Skeletal muscle tissue (tissue), 4 donors: ENCODE data around the gene ZNF598. TPM values are rescaled to one million over a fixed set of nuclear protein-coding genes. Genes with fewer than 3 reads are reported as not detected.

Source experiments
- H3K27ac ChIP-seq: one replicate; pipeline ENCODE4 v1.7.0; 2013; ENCODE audit warnings: mild to moderate bottlenecking, low read depth, low read length, inconsistent platforms
- H3K27me3 ChIP-seq, 3 donors: one replicate each; pipeline ENCODE4 v1.7.0; 2013; ENCODE audit warnings: low read length in 3 of 3; ENCODE audit not compliant: control insufficient read depth in 3 of 3, insufficient read depth in 3 of 3
- H3K36me3 ChIP-seq, 3 donors: one replicate each; pipeline ENCODE4 v1.7.0; 2013; ENCODE audit warnings: low read length in 3 of 3; ENCODE audit not compliant: control insufficient read depth in 3 of 3, insufficient read depth in 3 of 3
- H3K4me1 ChIP-seq, 3 donors: one replicate each; pipeline ENCODE4 v1.7.0; 2013; ENCODE audit warnings: low read length in 3 of 3, mild to moderate bottlenecking in 3 of 3; ENCODE audit not compliant: control insufficient read depth in 3 of 3, insufficient read depth in 3 of 3
- H3K4me3 ChIP-seq, 3 donors: one replicate each; pipeline ENCODE4 v1.7.0; 2013; ENCODE audit warnings: low read length in 3 of 3
- H3K9ac ChIP-seq, 3 donors: one replicate each; pipeline ENCODE4 v1.7.0; 2013; ENCODE audit warnings: low read length in 3 of 3, mild to moderate bottlenecking in 3 of 3, moderate library complexity in 2 of 3, low read depth in 1 of 3
- H3K9me3 ChIP-seq, 3 donors: one replicate each; pipeline ENCODE4 v1.7.0; 2013; ENCODE audit warnings: low read length in 3 of 3; ENCODE audit not compliant: control insufficient read depth in 3 of 3
- total RNA-seq: library from RNA; depleted of rRNA; stranded (reverse); fragments of >200 nt; gene quantifications from one replicate; pipeline ENCODE4 v1.2.3, GENCODE V29; 2014
- donor health status: Osteomylitis.

The ZNF598 gene
- total RNA-seq, 1 donor from 2014 or later, result 4.7 TPM

DNA sequence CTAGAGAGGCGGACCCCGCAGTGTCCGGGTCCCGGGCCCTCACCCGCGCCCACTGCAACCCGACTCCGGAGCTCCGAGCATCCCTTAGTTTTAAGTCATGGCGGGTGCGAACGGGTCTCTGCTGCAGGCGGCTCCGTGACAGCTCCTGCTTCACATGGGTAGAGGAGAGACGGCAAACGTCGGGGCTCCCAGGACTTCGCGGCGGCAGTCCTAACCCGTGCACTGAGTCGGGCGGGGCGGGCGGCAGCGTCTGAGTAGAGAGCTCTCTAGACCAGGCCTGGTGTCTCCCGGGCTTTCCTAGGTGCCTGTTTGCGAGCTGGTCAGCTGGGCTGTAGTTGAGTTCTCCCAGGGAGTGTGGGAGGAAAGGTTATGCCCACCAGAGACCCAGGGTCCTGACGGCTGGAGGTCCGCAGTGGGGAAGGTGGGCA, 38.5 kb upstream of the ZNF598 start:
- Histone ChIP-seq H3K4me3 (peak overlapping the region; percentile 73 to 88 (median 85)), H3K9me3 (no peaks in the 10 kb centered on the region), H3K36me3 (peaks cover 15 to 19% (median 18%) of the 10 kb centered on the region in 3 donors), H3K27me3 (no peaks in the 10 kb centered on the region), H3K27ac (peak overlapping the region; percentile 25), H3K9ac (peak overlapping the region; percentile 77 to 88 (median 86)), H3K4me1 (peaks cover 23 to 44% (median 34%) of the 10 kb centered on the region in 3 donors)

DNA sequence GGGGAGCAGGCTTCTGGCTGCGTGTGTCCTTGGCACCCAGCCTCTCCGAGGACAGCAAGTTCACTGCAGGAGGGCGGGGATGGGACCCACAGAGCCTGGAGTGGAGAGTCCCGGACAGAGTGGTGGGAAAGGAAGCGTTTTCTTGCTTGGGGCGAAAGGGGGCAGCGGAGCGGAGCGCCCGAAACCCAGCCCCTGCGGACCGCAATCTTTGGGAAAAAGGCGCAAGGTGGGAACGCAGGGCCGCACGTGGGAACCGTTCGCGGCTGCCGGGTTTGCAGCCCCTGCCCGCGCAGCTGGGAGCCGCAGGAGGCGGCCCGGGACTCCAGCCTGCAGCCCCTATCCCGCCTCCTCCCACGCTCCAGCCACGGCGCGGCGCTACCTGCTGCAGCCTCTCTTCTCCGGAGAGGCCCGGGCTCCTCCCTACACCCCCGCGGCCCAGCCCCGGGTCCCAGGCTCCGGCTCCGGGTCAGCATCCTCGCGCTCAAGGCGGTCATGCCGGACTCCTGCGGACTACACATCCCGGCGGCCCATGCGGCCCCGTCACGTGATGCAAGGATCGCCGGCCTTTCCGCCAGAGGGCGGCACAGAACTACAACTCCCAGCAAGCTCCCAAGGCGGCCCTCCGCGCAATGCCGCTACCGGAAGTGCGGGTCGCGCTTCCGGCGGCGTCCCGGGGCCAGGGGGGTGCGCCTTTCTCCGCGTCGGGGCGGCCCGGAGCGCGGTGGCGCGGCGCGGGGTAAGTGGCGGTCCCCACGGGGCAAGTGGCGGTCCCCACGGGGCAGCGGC, 37.9 kb upstream of the ZNF598 start, which contains the start of the genes NTHL1 and TSC2:
TSS of gene NTHL1 (minus strand) at position 505 of the 786 bp plus-strand sequence. CDS start at position 494, 11 bp downstream.
TSS of gene TSC2 (plus strand) at position 656 of the 786 bp plus-strand sequence. CDS start 631 bp downstream, outside the sequence.
- peak within 1 kb of the TSS; percentile 77 to 88 (median 86) for H3K9ac ChIP-seq
- no peaks in the 10 kb centered on the region for H3K27me3 ChIP-seq
- peaks cover 23 to 46% (median 36%) of the 10 kb centered on the region in 3 donors for H3K4me1 ChIP-seq
- peak within 1 kb of the TSS; percentile 75 to 88 (median 85) for H3K4me3 ChIP-seq
- H3K27ac ChIP-seq, result peak within 1 kb of the TSS; percentile 25
- peaks cover 9 to 13% (median 12%) of the 10 kb centered on the region in 3 donors for H3K36me3 ChIP-seq
- no peaks in the 10 kb centered on the region for H3K9me3 ChIP-seq

DNA sequence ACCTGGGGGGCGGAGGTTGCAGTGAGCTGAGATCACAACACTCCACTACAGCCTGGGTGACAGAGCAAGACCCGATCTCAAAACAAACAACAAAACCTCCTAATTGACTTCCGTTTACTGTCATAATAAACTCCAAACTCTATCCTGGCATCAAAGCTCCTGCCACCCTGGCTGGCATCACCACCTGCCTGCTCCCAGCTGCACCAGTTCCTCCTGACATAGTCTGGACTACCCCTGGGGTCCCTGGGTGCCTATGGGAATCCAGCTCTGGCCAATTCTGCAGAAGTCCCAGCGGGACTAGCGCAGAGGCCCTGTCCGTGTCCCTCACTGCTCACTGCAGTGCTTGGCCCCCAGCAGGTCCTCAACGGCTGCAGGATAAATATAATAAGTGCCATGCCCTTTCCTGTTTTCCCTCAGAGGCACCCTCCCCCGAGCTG, 37.3 kb upstream of the ZNF598 start:
- Histone ChIP-seq H3K27me3 (no peaks in the 10 kb centered on the region), H3K27ac (no peak overlapping the region), H3K9me3 (no peaks in the 10 kb centered on the region), H3K9ac (peak overlapping the region; percentile 57 to 88 (median 60)), H3K36me3 (peaks cover 6 to 9% (median 7%) of the 10 kb centered on the region in 3 donors), H3K4me1 (peaks cover 23 to 51% (median 42%) of the 10 kb centered on the region in 3 donors), H3K4me3 (peak overlapping the region; percentile 75 to 88 (median 85))

DNA sequence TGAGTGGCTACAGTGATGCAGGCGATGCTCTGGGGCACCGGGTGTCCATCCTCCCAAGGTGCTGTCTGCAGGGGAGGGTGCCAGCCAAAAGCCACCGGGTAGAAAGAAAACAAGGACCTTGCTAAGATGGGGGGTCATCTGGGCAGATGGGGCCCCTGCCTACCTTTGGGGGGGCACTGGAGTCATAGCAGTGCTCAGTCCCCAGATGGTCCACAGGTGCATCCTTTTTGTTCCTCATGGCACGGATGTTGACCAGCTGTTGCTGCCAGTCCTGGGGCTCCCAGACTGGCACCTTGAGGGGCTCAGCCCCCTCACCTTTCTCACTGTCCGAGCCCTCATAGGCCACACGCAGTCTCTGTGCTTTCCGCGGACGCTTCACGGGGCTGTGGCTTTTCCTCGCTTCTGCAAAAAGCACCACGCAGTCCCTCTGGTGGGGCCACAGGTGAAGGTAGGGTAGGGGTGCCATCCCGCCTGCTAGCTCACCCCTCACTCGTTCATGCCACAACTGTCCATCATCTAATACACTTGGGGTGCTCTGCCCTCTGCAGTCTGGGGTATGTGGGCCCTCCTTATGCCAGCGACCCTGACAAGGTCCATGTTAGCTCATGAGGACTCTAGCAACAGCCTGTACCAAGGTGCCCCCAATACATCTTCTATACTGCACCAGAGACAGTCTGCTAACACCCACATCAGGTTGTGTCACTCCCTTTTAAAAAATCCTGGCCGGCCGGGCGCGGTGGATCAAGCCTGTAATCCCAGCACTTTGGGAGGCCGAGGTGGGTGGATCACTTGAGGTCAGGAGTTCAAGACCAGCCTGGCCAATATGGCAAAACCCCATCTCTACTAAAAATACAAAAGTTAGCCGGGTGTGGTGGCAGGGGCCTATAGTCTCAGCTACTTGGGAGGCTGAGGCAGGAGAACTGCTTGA, 36.6 kb upstream of the ZNF598 start:
- Histone ChIP-seq H3K4me1 (peaks cover 24 to 55% (median 44%) of the 10 kb centered on the region in 3 donors), H3K27me3 (no peaks in the 10 kb centered on the region), H3K27ac (no peak overlapping the region), H3K9me3 (no peaks in the 10 kb centered on the region), H3K36me3 (peaks cover under 1 to 4% (median 4%) of the 10 kb centered on the region in 3 donors), H3K9ac (peak overlapping the region in 1 of 3 donors; percentile 88), H3K4me3 (peak overlapping the region in 1 of 3 donors; percentile 13)

DNA sequence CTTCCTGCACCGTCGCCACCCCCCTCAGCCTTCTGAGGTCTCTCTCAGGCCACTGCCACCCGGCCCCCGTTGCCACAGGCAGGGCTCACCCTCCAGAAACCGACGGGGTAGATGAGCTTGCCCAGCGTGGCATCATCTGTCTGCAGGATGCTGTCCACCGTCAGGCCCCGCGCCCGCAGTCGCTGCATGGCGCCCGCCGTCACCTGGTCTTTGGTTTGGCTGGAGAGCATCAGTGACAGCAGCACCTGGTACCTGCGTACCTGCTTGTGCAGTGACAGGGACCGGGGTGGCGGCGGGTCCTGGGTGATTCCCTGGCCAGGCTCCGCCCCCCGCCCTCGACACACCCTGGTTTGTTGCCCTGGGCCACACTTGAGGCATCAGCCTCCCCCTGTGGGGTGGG, 34.9 kb upstream of the ZNF598 start:
- Histone ChIP-seq H3K4me1 (peaks cover 39 to 70% (median 61%) of the 10 kb centered on the region in 3 donors), H3K4me3 (no peak overlapping the region), H3K27me3 (no peaks in the 10 kb centered on the region), H3K36me3 (peaks cover 0 to 3% (median 3%) of the 10 kb centered on the region in 3 donors), H3K9ac (no peak overlapping the region), H3K27ac (no peak overlapping the region), H3K9me3 (no peaks in the 10 kb centered on the region)

DNA sequence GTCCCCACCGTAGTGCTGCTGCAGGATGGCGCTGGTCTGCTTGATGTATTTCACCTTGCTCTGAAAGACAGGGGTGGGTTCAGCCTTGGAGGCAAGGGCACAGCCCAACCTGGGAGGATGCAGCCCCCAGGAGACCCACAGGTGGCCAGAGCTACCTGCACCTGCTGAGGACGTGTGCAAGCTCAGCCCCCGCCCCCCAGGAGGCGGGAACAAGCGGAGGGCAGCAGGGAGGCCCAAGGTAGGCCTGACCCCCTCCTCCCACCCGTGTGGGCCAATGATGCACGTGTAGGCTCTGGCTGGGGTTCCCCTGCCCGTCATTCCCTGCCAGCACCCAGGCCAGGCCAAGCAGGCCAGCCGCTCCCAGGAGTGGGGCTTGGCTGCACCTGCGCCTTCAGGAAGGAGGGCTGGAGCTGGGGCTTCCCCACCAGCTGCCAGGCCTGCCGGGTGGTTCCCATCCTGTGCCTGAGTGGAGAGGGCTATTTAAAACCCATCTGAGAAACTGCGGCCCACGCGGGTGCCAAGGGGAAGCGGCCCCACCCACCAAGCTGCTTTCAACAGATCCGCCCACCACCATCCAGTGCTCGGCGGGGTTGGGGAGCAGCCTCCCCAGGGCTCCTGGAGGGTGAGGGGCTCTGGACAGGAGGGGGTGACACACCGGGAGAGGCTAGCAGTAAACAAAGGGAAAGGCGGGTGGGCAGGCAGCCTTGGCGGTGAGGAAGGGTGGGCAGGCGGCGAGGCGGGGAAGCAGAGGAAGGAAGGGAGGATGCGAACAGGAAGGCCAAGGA, 34.2 kb upstream of the ZNF598 start:
- Histone ChIP-seq H3K4me1 (peaks cover 45 to 72% (median 63%) of the 10 kb centered on the region in 3 donors), H3K27ac (no peak overlapping the region), H3K36me3 (peaks cover 0 to 3% (median 3%) of the 10 kb centered on the region in 3 donors), H3K9me3 (no peaks in the 10 kb centered on the region), H3K9ac (peak overlapping the region in 1 of 3 donors; percentile 45), H3K27me3 (no peaks in the 10 kb centered on the region), H3K4me3 (no peak overlapping the region)

DNA sequence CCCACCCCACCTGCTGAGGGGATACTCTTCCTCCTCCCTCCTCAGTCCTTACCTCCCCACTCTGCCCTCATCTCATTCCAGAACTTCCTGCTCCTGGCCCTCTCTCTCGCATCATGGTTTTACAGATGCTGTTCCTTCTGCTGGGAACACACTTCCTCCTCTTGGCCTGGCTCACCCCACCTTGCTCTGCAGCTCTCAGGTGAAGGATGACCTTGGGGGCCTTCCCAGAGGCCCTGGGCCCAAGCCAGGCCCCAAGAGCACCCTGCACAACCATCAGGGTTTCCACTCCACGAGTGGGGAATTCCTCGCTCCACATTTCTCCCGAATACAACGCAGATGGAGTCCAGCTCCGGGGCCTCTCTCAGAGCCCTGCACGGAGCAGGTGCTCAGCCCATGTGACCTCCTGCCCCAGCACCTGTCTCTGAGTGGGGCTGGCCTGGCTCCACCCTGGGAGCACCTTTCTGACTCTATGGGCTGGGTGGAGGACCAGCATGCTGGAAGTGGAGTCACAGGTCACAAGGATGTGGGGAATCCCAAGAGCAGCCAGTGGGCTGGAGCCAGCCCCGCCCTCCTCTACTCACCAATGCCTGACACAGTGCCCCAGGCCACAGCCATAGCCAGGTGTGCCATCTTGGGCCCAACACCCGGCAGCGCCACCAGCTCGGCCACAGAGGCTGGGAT, 33.5 kb upstream of the ZNF598 start:
- Histone ChIP-seq H3K27ac (no peak overlapping the region), H3K9ac (no peak overlapping the region), H3K4me1 (peaks cover 41 to 70% (median 62%) of the 10 kb centered on the region in 3 donors), H3K36me3 (peaks cover 0 to 3% (median 3%) of the 10 kb centered on the region in 3 donors), H3K9me3 (no peaks in the 10 kb centered on the region), H3K27me3 (no peaks in the 10 kb centered on the region), H3K4me3 (no peak overlapping the region)

DNA sequence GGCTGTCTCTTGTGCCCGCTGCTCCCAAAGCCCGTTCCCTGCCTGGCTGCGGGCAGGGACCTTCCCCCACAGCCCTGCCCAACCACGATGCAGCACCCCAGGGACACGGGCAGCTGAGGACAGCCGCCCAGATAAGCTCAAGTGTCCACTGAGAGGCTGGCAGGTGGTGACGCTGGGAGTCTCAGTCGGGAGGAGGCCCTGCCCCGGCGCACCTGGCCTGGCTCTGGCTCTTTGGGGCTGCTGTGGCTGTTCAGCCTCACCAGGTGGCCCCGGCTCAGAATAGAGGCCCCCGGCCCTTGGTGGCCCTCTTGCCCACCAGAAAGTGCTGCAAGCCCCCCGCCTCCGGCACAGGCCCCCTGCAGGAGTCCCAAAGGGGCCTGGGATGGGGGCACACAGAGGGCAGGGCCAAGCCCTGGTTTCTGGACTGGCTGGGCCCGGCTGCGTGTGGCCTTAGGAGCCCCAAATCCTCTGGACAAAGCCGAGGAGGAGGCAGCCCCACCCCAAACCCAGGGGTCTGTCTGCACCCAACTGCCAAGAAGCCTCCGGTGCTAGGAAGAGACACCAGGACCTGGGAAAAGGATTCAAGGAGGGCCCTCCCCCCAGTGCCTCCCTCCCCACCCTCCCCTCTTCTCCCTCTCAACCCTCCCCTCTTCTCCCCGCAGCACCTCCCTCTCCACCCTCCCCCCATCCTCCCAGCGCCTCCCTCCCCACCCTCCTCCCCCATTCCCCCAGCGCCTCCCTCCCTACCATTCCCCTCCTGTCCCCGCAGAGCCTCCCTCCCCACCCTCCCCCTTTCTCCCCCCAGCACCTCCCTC, 32.8 kb upstream of the ZNF598 start:
- no peaks in the 10 kb centered on the region for H3K9me3 ChIP-seq
- H3K27ac ChIP-seq, result no peak overlapping the region
- peaks cover 0 to 7% (median 5%) of the 10 kb centered on the region in 3 donors for H3K36me3 ChIP-seq
- peak overlapping the region in 1 of 3 donors; percentile 1 for H3K9ac ChIP-seq
- H3K4me1 ChIP-seq, result peaks cover 49 to 74% (median 68%) of the 10 kb centered on the region in 3 donors
- no peak overlapping the region for H3K4me3 ChIP-seq
- no peaks in the 10 kb centered on the region for H3K27me3 ChIP-seq
